ENCODE results near the gene GRIN2A. TPM values are rescaled to one million over a fixed set of nuclear protein-coding genes. Genes with fewer than 3 reads are reported as not detected.

Gene GRIN2A
- not detected in 5 replicates for total RNA-seq (2022; extraction: Qiagen RNA extraction)

DNA sequence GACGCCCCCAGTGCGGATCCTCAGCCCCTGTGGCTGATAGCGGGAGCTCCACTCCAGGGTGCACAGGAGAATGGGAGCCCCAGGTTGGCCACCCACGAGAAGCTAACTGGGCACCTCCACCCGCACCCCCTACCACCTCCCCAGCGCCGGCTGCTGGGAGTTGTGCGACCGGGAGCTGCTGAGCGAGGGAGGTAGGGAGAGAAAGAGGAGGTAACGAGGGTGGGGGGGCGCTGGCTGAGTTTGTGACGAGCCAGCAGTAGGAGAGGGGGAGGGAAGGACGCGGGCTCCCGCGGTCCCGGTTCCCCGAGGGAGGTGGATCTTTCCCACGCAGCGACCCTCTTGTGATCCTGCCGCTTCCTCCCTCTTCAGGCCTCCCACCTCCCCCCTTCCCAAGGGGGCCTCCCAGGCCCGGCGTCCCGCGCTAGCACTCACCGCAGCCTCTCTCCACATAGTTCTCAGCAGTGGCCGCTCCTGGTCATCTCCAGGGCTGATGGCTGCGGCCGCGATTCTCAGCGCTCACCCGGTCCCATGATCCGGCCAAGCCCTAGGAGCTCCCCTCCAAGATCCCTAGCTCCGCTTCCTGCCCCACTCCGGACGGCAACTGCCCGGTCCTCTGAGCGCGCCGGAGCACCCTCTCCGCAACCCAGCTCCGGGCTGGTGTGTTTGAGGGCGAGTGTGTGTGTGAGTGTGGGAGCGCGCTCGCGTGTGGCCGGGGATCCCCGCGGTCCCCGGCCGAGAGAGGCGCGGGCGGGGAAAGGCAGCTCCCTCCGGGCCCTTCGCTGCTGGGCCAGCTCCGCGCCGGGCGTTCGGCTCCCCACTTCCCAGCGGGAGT is at the start of gene GRIN2A:
TSS of gene GRIN2A (minus strand) at position 207 of the 832 bp plus-strand sequence. CDS start 2,017 bp downstream, outside the sequence.

Other genes with a start within 250 kb of the GRIN2A start
- 10.7 to 12.5 TPM (median 10.8 TPM) in 5 replicates for gene ATF7IP2, start 203.6 kb upstream of the GRIN2A start, total RNA-seq (2022; extraction: Qiagen RNA extraction)